GM11168 (cell line): Measurements from ENCODE around the gene TXNRD1.

Experiments
- in situ Hi-C: fragments of 300-500 bp; cut with MboI; formaldehyde crosslinking; loops from one replicate; pipeline ENCODE4 v1.12.0; 2022; ENCODE audit warnings: low sequenced_read_pairs; ENCODE audit not compliant: unreplicated experiment

TXNRD1 gene

DNA sequence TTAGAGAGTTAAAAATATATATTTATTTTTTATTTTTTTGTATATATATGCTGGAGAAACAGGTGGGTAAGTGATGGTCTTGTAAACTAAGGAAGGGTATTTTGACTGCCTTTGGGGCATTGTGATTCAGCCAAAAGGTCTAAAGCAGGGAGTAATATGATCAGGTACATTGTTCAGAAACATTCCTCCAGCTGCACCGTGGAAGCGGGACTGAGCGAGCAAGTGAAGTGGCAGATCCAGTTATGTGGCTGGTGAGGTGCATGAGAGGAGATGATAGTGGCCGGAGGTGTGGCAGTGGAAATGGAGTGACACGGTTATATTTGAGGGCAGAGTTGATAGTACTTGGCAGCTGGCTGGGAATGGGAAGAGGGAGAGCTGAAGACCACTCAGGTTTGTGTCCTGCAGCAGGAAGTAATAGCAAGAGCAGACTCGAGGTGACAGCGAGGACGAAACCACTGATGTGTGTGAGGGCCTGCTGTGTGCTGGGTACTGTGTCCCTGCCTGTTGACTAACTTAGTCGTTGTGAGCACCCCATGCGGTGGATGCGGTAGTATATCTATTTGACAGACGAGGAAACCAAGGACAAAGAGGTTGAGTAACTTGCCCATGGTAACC lies 127.2 kb downstream of the TXNRD1 start:
- in situ Hi-C loops: no loop called here

DNA sequence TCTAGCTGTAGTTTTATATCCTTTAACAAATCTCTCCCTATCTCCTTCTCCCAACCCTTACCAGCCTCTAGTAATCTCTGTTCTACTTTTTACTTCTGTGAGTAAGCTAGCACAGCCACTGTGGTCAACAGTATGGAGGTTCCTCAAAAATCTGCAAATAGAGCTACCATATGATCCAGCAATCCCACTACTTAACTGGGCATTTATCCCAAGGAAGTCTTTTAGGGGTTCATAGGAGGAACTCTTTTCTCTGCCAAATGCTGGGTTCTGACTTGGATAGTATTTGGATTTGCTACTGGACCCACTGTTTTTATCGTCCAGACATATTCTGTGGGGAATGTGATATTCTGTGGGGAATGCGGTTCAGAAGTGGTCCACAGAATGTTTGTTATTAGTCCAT lies 129.1 kb downstream of the TXNRD1 start:
- in situ Hi-C loops: no loop called here

DNA sequence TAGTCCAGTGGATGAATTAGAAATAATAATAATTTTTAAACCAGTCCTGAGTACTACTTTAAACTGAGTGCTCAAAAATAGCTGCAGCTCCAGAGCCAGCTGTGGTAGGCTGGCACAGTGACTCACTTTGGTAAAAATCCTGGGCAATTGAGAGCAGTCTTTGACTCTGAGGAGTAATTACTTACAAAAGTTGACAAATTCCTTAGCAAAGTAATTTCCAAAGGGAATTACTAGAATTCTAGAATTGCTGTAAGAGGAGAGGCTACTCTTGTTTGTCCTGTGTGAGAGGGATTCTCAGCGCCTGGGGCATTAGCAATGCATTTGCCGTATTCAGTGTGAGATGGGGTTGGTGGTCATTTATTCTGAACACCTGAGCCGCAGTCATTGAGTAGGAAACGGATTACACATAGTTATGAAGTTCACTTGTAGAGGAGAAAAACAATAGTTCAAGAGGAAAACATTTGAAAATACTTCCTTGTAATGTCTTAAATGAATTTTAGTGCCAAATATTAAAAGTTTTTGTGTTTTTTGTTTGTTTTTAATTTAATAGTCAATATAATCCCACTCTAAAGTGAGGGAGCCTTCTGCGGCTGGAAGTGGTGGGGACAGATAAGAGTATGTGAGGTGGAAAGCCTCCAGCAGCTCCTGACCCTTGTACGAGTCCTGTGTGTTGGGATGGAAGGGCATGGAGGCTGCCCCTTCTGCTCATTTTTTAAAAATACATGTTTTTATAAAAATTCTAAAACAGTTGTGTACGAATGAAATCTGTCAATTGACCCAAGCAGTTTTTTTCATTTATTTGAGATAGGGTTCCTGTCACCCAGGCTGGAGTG lies 129.9 kb downstream of the TXNRD1 start:
- in situ Hi-C loops: no loop called here

DNA sequence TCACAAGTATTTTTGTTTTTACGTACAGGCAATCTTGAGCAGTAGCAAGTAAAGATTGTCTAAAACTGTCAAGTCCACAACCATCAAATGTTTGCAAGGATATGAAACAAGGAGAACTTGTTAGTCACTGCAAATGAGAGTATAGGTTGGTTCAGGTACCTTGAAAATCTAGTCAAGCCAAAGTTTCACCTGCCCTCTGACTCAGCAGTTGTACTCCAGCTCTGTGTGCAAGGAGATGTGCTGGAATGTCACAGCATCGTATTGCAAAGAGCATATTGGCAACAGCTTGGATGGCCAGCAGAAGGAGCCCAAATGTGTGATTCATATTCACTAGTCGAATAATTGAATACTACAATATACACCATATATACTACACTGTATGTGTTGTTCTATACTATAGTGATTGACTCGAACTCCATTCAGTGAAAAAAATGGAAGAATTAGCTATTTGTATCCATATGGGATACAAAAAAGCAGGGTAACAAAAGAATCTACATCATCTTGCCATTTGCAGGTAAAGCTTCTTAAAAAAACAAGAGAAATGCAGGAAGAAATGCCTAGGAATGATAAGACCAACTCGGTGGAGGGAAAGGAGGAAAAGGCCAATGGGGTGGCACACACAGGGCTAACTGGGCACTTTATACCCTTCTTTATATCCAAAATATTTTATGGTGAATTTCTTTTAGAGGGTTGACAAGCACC lies 131.9 kb downstream of the TXNRD1 start:
- in situ Hi-C loops: no loop called here

DNA sequence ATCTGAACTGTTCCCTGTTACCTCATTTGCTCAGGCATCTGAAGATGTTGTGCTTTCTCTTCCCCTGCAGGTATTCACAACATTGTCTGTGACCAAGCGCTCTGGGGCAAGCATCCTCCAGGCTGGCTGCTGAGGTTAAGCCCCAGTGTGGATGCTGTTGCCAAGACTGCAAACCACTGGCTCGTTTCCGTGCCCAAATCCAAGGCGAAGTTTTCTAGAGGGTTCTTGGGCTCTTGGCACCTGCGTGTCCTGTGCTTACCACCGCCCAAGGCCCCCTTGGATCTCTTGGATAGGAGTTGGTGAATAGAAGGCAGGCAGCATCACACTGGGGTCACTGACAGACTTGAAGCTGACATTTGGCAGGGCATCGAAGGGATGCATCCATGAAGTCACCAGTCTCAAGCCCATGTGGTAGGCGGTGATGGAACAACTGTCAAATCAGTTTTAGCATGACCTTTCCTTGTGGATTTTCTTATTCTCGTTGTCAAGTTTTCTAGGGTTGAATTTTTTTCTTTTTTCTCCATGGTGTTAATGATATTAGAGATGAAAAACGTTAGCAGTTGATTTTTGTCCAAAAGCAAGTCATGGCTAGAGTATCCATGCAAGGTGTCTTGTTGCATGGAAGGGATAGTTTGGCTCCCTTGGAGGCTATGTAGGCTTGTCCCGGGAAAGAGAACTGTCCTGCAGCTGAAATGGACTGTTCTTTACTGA lies 132.9 kb downstream of the TXNRD1 start:
- in situ Hi-C loops: no loop called here

DNA sequence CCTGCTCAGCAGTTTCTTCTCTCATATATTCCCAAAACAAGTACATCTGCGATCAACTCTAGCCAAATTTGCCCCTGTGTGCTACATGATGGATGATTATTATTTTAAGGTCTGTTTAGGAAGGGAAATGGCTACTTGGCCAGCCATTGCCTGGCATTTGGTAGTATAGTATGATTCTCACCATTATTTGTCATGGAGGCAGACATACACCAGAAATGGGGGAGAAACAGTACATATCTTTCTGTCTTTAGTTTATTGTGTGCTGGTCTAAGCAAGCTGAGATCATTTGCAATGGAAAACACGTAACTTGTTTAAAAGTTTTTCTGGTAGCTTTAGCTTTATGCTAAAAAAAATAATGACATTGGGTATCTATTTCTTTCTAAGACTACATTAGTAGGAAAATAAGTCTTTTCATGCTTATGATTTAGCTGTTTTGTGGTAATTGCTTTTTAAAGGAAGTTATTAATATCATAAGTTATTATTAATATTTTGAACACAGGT lies 133.5 kb downstream of the TXNRD1 start:
- in situ Hi-C loops: no loop called here

DNA sequence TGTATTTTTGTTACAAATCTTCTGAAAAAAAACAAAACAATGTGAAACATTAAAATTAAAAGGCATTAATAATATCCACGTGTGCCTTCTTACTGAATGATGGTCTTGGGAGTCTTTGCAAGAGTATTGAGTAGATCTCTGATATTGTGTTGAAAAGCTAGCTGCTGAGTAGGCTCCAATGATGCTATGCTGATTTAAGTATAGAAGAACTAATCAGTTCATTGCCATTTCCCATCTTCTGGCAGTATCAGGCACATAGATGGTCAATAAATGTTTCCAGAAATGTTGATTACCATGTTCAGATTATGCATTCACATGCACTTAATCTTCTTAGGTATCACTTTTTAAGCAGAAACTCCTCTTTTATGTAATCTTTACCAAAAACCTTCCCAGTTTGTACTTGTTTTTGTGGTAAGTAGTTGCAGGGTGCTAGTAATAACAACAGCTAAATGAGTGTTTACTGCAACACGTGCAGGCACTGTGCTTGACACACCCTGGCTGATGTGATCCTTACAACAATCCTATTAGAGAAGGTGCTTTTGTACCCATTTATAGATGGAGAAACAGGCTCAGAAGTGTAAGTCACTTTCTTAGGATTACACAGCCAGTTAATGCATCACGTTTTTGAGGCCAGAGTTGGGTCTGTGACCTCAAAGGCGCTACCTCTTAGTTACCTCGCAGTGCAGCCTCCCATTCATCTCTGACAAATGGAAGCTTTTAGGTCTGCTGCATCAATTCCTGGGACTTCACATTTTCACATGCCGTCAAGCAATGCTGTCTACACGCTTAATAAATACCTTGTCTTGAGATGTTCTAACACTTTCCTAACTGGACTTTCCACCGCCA lies 134.9 kb downstream of the TXNRD1 start:
- in situ Hi-C loops: no loop called here

DNA sequence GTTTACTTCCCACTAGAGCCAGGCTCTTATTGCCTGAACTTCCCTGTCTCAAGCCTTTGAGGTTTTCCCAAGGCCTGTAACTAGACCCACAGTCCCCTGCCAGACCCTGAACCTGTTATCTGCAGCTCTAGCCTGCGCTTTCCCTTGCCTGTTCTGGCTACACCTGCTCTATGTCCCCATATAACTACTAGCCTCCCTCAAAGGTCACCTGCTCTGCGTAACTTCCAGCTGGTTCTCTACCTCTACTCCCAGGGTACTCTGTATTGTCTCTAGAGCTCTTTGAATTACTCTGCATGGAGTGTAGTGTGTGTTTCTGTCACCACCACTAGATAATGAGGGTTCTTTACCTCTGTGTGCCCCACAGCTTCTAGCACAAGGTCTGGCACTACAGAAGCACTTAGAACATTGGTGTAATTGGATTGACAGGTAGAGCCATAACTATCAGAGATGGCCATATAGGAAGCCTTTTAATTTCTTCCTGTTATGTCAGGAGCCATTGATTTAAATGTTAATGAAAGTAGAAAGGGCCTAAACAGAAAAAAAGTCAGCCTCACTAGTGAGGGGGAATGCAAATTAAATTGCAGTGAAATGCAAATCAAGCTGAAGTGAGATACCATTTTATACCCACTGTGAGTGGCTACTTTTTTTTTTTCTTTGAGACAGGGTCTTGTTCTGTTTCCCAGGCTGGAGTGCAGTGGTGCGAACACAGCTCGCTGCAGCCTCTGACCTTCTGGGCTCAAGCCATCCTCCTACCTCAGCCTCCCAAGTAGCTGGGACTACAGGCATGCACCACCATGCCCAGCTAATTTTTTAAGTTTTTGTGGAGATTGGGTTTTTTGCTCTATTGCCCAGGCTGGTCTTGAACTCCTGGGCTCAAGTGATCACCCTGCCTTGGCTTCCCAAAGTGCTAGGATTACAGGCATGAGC lies 135.7 kb downstream of the TXNRD1 start:
- in situ Hi-C loops: no loop called here

DNA sequence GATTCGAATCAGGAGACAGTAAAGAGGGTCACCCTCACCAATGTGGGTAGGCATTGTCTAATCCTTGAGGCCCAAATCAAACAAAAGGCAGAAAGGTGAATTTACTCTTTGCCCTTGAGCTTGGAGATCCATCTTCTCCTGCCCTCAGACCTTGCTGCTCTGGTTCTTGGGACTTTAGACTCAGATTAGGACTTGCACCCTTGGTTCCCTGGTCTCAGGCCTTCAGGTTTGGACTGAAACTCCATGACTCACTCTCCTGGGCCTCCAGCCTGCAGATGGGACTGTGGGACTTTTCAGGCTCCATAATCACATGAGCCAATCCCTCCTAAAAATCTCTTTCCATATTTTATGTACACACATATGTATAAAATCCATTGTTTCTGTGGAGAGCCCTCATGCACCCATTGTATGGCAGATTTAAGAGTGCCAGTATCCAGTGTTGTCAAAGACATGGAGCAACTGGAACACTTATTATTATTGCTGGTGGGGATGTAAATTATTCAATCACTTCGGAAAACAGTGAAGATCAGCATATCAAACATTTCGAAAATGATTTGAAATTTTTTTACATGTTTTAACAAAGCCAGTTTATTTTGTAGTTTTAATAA lies 136.6 kb downstream of the TXNRD1 start:
- in situ Hi-C loops: no loop called here

DNA sequence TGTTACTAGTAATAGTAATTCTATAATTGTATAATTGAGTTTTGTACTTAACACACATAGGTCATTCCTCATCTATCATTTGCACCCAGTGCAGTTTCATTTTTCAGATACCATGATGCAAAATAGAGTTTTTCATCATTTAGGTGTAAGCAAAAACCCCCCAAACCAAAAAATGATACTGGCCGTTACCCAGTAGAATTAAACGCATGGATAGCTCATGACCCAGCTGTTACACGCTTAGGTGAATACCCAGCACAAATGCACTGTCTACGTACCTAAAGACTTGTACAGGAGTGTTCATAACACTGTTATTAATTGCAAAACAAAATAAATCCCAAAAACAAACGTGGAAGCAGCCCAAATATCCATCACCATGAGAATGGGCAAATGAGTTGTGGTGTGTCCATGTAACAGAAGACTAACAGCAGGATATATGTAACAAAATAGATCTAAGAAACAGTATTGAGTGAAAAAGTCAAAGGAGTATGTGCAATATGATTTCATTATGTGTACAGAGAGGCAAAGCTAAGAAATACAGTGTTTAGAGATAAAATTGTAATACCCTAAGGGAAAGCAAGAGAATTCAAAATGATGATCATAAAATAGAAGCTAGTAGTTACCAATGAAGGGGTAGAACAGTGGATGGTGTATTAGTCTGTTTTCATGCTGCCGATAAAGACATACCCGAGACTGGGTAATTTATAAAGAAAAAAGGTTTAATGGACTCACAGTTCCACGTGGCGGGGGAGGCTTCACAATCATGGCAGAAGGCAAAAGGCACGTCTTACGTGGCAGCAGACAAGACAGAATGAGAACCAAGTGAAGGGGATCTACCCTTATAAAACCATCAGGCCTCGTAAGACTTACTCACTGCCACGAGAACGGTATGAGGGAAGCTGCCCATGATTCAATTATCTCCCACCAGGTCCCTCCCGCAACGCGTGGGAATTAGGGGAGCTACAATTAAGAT lies 137.7 kb downstream of the TXNRD1 start:
- in situ Hi-C loops: no loop called here

DNA sequence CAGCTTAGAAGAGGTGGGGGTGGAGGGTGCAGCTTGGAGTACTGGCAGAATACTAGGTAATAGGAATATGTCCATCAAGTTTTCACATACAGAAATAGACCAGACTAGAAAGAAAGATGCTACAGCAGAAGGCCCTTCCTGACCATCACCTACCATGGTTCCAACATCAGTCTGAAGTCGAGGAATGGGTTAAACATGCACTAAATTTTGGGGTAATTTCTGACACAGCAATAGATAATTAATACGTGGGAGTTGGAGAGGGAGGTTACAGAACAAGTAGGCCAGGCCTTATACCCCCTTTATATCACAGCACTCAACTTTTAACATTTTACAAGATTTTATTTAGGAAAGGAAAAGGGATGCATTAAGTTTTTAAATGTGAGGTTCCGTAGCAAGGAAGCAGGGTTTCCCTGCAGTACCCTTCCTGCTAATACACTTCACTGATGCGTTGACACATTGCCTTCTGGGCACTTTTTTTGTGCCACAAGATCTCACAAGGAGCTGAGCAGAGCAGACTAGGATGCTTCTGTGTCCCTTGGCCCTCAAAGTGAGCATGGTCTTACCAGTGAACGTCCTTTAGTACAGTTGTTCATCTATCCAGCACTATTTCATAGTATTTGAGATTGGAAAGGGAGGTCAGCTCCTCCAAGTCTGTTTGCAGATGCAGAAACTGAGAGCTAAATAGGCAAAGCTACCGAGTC lies 138.7 kb downstream of the TXNRD1 start:
- in situ Hi-C loops: no loop called here

DNA sequence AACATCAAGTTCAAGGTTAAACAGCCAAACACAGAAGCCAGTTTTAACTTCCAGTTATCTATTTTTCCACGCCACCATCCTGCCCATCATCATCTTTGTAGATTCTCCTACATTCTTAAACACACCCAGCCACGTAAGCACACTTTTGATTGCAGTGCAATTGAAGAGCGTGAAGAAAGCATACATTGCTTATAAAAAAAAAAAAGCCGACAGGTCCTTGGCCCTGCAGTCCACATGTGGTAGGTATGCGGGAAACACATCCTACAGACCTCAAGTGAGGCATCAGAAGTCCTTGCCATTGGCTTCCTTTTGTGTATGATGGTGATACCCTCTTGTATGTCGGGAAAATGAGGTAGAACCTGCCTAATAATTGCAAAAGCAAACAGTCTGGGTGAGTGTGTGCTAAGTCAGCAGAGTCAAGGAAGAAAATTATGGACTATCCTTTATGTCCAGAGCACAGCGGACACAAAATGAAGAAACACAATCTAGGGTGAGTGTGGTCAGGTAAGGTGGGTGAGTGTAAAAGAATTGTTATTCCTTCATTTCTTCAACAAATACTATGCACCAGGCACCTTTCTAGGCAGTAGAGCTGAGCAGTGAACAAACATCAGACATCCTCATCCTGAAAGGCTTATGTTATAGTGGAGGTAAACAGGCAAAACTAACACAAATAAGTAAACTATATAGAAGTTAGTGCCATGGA lies 139.4 kb downstream of the TXNRD1 start:
- in situ Hi-C loops: no loop called here

DNA sequence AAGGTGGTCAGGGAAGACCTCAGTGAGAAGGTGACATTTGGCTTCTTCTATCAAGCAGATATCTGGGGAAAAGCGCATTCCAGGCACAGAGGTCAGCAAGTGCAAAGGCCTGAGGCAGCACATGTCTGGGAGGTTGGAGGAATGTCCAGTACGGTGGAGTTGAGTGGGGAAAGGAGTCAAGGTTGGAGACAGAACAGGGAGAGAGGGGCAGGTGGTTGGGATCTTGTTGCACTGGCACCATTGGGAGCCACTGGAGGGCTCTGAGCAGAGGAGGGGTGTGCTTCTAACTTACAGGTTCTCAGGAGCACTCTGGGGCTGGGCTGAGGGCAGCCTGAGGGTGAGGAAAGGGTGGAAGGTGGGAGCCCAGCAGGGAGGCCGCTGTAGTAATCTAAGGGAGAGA lies 140.1 kb downstream of the TXNRD1 start:
- in situ Hi-C loops: no loop called here

DNA sequence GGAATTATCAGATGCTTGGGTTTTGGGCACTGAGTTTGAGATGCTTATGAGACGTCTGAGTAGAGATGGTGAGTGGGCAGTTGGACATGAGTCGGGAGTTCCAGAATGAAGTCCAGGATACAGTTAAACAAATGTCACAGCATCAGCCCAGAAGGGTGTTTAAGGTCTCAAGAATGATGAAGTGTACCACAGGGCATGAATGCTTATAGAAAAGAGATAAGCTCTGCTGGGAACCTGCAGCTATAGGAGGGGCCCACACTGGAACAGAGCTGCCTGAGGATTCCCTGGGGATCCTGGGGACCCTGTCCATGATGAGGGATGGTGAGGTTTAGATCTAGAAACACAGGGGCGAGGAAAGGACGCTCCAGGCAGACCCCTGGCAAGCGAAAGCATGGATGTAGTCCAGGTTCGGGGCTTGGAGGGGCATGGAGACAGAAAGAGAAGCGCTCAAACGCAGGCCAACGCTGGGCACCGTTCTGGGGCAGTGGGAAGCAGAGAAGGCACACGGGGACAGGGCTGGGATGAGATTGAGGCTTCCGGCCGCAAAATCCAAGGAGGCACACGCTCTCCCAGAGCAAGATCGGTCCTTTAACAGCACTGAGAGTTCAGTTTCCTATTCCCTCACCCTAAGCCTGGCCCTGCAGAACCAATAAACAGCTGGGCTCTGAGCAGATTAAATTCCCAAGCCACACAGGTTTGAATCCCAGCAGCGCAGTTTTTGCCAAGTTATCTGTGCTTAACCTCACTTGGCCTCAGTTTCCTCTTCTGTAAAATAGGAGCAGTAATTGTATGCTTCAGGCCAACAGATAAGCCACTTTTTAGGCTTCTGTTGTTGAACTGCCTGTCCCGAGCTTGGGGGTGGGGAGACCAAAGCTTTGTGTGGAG lies 140.9 kb downstream of the TXNRD1 start:
- in situ Hi-C loops: no loop called here

DNA sequence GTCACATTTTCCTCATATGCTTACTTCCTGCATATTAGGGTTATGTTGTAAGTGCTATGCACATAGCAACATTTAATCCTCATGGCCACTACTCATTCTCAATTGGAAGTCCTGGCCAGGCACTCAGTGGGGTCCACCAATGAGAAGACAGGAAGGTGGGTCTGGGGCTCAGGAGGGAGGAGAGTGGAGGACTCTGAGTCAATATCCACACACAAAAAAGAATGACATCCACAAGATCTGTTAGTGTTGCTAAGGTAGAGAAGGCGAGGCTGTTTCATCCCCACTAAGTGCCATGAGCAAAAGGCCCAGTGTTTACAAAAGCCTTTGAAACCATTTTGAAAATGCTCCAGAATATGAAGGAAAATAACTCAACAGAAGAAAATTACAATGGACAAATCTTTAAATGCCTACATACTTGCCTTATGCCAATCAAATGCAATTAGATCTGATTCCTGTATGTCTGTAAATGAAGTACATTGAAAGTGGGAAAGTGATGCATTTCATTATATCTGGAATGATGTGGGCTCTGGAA lies 141.9 kb downstream of the TXNRD1 start:
- in situ Hi-C loops: no loop called here
